WTC11 (cell line): ENCODE results near the gene ANKRD2. TPM values are rescaled to one million over a fixed set of nuclear protein-coding genes. Genes with fewer than 3 reads are reported as not detected.

ENCODE experiments used
- ATAC-seq: fragments of 200-7000 bp; cut with Tn5 transposase; 2 replicates; pipeline ENCODE4 v1.10.0; 2021; ENCODE audit warnings: mild to moderate bottlenecking, moderate library complexity
- CTCF ChIA-PET: fragments of 300-600 bp; sonication (Branson Sonifier 250); formaldehyde crosslinking; loops from one replicate; lab custom pipeline; 2021; ENCODE audit warnings: antibody characterized with exemption; lab: Charles Lee
- POLR2A ChIA-PET: fragments of 350-600 bp; sonication (Branson Sonifier 250); formaldehyde crosslinking; loops from one replicate; lab custom pipeline; 2021; ENCODE audit warnings: antibody characterized with exemption; lab: Charles Lee
- DNase-seq: peaks from one replicate; pipeline ENCODE4 v3.0.0; 2021; ENCODE audit warnings: low spot score
- H3K27ac Mint-ChIP-seq: 2 replicates; pipeline ENCODE4 v1.8.0; 2021; ENCODE audit warnings: mixed read lengths
- H3K27me3 Mint-ChIP-seq: 2 replicates; pipeline ENCODE4 v1.8.0; 2021; ENCODE audit warnings: low read depth, mild to moderate bottlenecking, moderate library complexity, mixed read lengths
- H3K36me3 Mint-ChIP-seq: 2 replicates; pipeline ENCODE4 v1.8.0; 2021; ENCODE audit warnings: mixed read lengths
- H3K4me1 Mint-ChIP-seq: 2 replicates; pipeline ENCODE4 v1.8.0; 2022; ENCODE audit warnings: mixed read lengths
- H3K4me3 Mint-ChIP-seq: 2 replicates; pipeline ENCODE4 v1.8.0; 2021; ENCODE audit warnings: mild to moderate bottlenecking, moderate library complexity, mixed read lengths
- H3K9me3 Mint-ChIP-seq: 2 replicates; pipeline ENCODE4 v1.8.0; 2021; ENCODE audit warnings: mixed read lengths
- AFF4 ChIP-seq: sonication (generic); formaldehyde crosslinking; IDR thresholded peaks from 2 replicates; pipeline ENCODE4 v1.8.1; 2023; ENCODE audit warnings: mild to moderate bottlenecking, missing genetic modification reagents, borderline replicate concordance
- CDX4 ChIP-seq: fragments of 250-450 bp; sonication (Bioruptor Pico); IDR thresholded peaks from 2 replicates; pipeline ENCODE4 v1.9.0; 2021; ENCODE audit warnings: moderate library complexity, mild to moderate bottlenecking, inconsistent platforms, borderline replicate concordance
- CREM ChIP-seq: sonication (generic); formaldehyde crosslinking; IDR thresholded peaks from 2 replicates; pipeline ENCODE4 v1.8.1; 2022; ENCODE audit warnings: mild to moderate bottlenecking, missing genetic modification reagents, moderate library complexity
- E2F4 ChIP-seq: sonication (generic); formaldehyde crosslinking; IDR thresholded peaks from 2 replicates; pipeline ENCODE4 v1.8.1; 2022; ENCODE audit warnings: low read depth, mild to moderate bottlenecking, moderate library complexity, missing genetic modification reagents, borderline replicate concordance
- EMX1 ChIP-seq: fragments of 250-450 bp; sonication (Bioruptor Pico); IDR thresholded peaks from 2 replicates; pipeline ENCODE4 v1.8.0; 2021; ENCODE audit warnings: mild to moderate bottlenecking
- ESRRA ChIP-seq: sonication (generic); formaldehyde crosslinking; IDR thresholded peaks from 2 replicates; pipeline ENCODE4 v1.8.1; 2022; ENCODE audit warnings: mild to moderate bottlenecking, missing genetic modification reagents, borderline replicate concordance
- FOXP1 ChIP-seq: sonication (generic); formaldehyde crosslinking; IDR thresholded peaks from 2 replicates; pipeline ENCODE4 v1.8.0; 2022; ENCODE audit warnings: missing genetic modification reagents, mild to moderate bottlenecking, moderate library complexity, borderline replicate concordance
- GRHL2 ChIP-seq: fragments of 250-450 bp; sonication (Bioruptor Pico); IDR thresholded peaks from 2 replicates; pipeline ENCODE4 v1.8.0; 2022; ENCODE audit warnings: mild to moderate bottlenecking, moderate library complexity; ENCODE audit not compliant: insufficient replicate concordance, severe bottlenecking
- JUN ChIP-seq: sonication (generic); formaldehyde crosslinking; IDR thresholded peaks from 2 replicates; pipeline ENCODE4 v1.8.0; 2023; ENCODE audit warnings: mild to moderate bottlenecking, missing genetic modification reagents
- MAX ChIP-seq: sonication (generic); formaldehyde crosslinking; IDR thresholded peaks from 2 replicates; pipeline ENCODE4 v1.8.0; 2022; ENCODE audit warnings: mild to moderate bottlenecking, missing genetic modification reagents
- MLX ChIP-seq: sonication (generic); formaldehyde crosslinking; IDR thresholded peaks from 2 replicates; pipeline ENCODE4 v1.8.1; 2023; ENCODE audit warnings: mild to moderate bottlenecking, missing genetic modification reagents, moderate library complexity
- MXD4 ChIP-seq: fragments of 250-450 bp; sonication (Bioruptor Pico); IDR thresholded peaks from 2 replicates; pipeline ENCODE4 v1.8.0; 2021; ENCODE audit warnings: mild to moderate bottlenecking, moderate library complexity, borderline replicate concordance
- NFATC4 ChIP-seq: fragments of 250-450 bp; sonication (Bioruptor Pico); IDR thresholded peaks from 2 replicates; pipeline ENCODE4 v1.9.0; 2021; ENCODE audit warnings: mild to moderate bottlenecking
- NR1H2 ChIP-seq: sonication (generic); formaldehyde crosslinking; IDR thresholded peaks from 2 replicates; pipeline ENCODE4 v1.9.0; 2021; ENCODE audit warnings: mild to moderate bottlenecking, moderate library complexity, missing genetic modification reagents
- PREB ChIP-seq: sonication (generic); formaldehyde crosslinking; IDR thresholded peaks from 2 replicates; pipeline ENCODE4 v1.8.1; 2022; ENCODE audit warnings: mild to moderate bottlenecking, missing genetic modification reagents, moderate library complexity, borderline replicate concordance
- PRRX2 ChIP-seq: fragments of 250-450 bp; sonication (Bioruptor Pico); IDR thresholded peaks from 2 replicates; pipeline ENCODE4 v1.8.0; 2021; ENCODE audit warnings: mild to moderate bottlenecking
- RELA ChIP-seq: sonication (generic); formaldehyde crosslinking; IDR thresholded peaks from 2 replicates; pipeline ENCODE4 v1.8.1; 2022; ENCODE audit warnings: missing genetic modification reagents, mild to moderate bottlenecking, borderline replicate concordance
- RORB ChIP-seq: fragments of 250-450 bp; sonication (Bioruptor Pico); IDR thresholded peaks from 2 replicates; pipeline ENCODE4 v1.9.0; 2021; ENCODE audit warnings: mild to moderate bottlenecking
- TEAD1 ChIP-seq: sonication (generic); formaldehyde crosslinking; IDR thresholded peaks from 2 replicates; pipeline ENCODE4 v1.8.0; 2022; ENCODE audit warnings: mild to moderate bottlenecking, missing genetic modification reagents
- ZNF121 ChIP-seq: sonication (generic); formaldehyde crosslinking; IDR thresholded peaks from 2 replicates; pipeline ENCODE4 v1.8.0; 2023; ENCODE audit warnings: missing genetic modification reagents
- ZNF138 ChIP-seq: sonication (generic); formaldehyde crosslinking; conservative IDR thresholded peaks from 2 replicates; pipeline ENCODE4 v1.8.1; 2022; ENCODE audit warnings: mild to moderate bottlenecking, moderate library complexity, missing genetic modification reagents
- ZNF219 ChIP-seq: sonication (generic); formaldehyde crosslinking; IDR thresholded peaks from 2 replicates; pipeline ENCODE4 v1.8.0; 2023; ENCODE audit warnings: missing genetic modification reagents, mild to moderate bottlenecking, borderline replicate concordance
- ZNF263 ChIP-seq: sonication (generic); formaldehyde crosslinking; IDR thresholded peaks from 2 replicates; pipeline ENCODE4 v1.8.1; 2022; ENCODE audit warnings: low read depth, mild to moderate bottlenecking, moderate library complexity, missing genetic modification reagents
- ZNF317 ChIP-seq: sonication (generic); formaldehyde crosslinking; IDR thresholded peaks from 2 replicates; pipeline ENCODE4 v1.8.1; 2023; ENCODE audit warnings: low read depth, mild to moderate bottlenecking, moderate library complexity, missing genetic modification reagents, borderline replicate concordance
- ZNF396 ChIP-seq: fragments of 250-450 bp; sonication (Bioruptor Pico); IDR thresholded peaks from 2 replicates; pipeline ENCODE4 v1.8.0; 2021; ENCODE audit warnings: mild to moderate bottlenecking, moderate library complexity, borderline replicate concordance
- ZSCAN18 ChIP-seq: fragments of 250-450 bp; sonication (Bioruptor Pico); IDR thresholded peaks from 2 replicates; pipeline ENCODE4 v2.1.2; 2022; ENCODE audit warnings: mild to moderate bottlenecking, moderate library complexity
- total RNA-seq: library from RNA; stranded (reverse); gene quantifications from 3 replicates; pipeline ENCODE4 v1.2.3, GENCODE V29; 2021

The ANKRD2 gene
- total RNA-seq, 1 experiment from 2014 or later: not detected

- no peaks in the 10 kb centered on the region for H3K4me1 Mint-ChIP-seq
- DNase-seq (no peak), ATAC-seq (no peak)
- H3K27ac Mint-ChIP-seq: no peak overlapping the region
- H3K4me3 Mint-ChIP-seq: no peak overlapping the region
- TF ChIP-seq NFATC4 (CRISPR knock-in tag) (no peak), ESRRA (CRISPR knock-in tag) (no peak), MXD4 (CRISPR knock-in tag) (no peak), ZNF396 (CRISPR knock-in tag) (no peak), ZNF317 (CRISPR knock-in tag) (no peak), CDX4 (CRISPR knock-in tag) (no peak), GRHL2 (CRISPR knock-in tag) (no peak), AFF4 (no peak), RORB (CRISPR knock-in tag) (no peak), NR1H2 (CRISPR knock-in tag) (no peak), ZNF219 (CRISPR knock-in tag) (no peak), MAX (CRISPR knock-in tag) (no peak), ZNF121 (CRISPR knock-in tag) (no peak), MLX (no peak), ZNF263 (CRISPR knock-in tag) (no peak), CREM (no peak), ZNF138 (no peak), TEAD1 (CRISPR knock-in tag) (no peak), FOXP1 (CRISPR knock-in tag) (no peak)
- CTCF ChIA-PET: interaction anchor here (1.0 to 1.5 kb wide), 2 partner anchors 21 to 56 kb away, joined by 3 to 5 read pairs; no protein-coding TSS in a partner anchor
- H3K27me3 Mint-ChIP-seq: no peaks in the 10 kb centered on the region
- H3K36me3 Mint-ChIP-seq: no peaks in the 10 kb centered on the region
- H3K9me3 Mint-ChIP-seq: no peaks in the 10 kb centered on the region
- POLR2A ChIA-PET: no interaction called here
Observed at GRCh38 chr10:97590748-97591495, 18.3 kb downstream of the ANKRD2 start.

GRCh38 chr10:97593421-97593820 lies 20.8 kb downstream of the ANKRD2 start:
- Mint-ChIP-seq H3K4me1 (no peaks in the 10 kb centered on the region), H3K36me3 (no peaks in the 10 kb centered on the region), H3K27me3 (no peaks in the 10 kb centered on the region), H3K27ac (no peak overlapping the region), H3K4me3 (no peak overlapping the region), H3K9me3 (no peaks in the 10 kb centered on the region)
- CTCF ChIA-PET: interaction anchor here (0.6 to 2.0 kb wide), 5 partner anchors 19 to 59 kb away, joined by 3 to 5 read pairs (median 4); partner anchors contain the start of gene ANKRD2
- POLR2A ChIA-PET: interaction anchor here (0.7 kb wide), 1 partner anchor 43 kb away, joined by 3 read pairs; no protein-coding TSS in a partner anchor
- ATAC-seq (no peak), DNase-seq (no peak)
- TF ChIP-seq E2F4 (CRISPR knock-in tag): no peak
- no peak for TF ChIP-seq ZSCAN18 (CRISPR knock-in tag)
- no peak for TF ChIP-seq RELA (CRISPR knock-in tag)
- no peak for TF ChIP-seq EMX1 (CRISPR knock-in tag)
- TF ChIP-seq CDX4 (CRISPR knock-in tag): no peak
- TF ChIP-seq PRRX2: no peak
- TF ChIP-seq PREB (CRISPR knock-in tag): no peak
- no peak for TF ChIP-seq JUN (CRISPR knock-in tag)
